ENCODE data around the gene ZSCAN30.
"Not testable (repeated sequence)": the region's sequence is repeated elsewhere in the genome, so short reads cannot be mapped to it uniquely, and the experiment has no call there.

DNA sequence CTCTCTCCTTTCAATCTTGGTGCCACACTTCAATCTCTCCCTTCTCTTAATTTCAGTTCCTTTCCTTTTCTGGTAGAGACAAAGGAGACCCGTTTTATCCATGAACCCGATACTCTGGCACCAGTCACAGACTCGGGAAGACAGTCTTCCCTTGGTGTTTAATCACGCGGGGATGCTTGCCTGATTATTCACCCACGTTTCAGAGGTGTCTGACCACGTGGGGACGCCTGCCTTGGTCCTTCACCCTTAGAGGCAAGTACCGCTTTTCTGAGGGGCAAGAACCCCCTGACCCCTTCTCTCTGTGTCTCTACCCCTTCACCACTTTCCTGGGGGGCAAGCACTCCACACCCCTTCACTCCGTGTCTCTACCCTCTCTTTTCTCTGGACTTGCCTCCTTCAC is 73.4 kb downstream of the ZSCAN30 start:
- TF ChIP-seq POLR2A (IDR thresholded peaks at IDR 0.05; ENCODE audit: low read depth, low read length); POU2F2 (IDR thresholded peaks at IDR 0.05; ENCODE audit: low read depth, low read length); POLR2AphosphoS5 (IDR thresholded peaks at IDR 0.05; ENCODE audit: low read depth, low read length); TAF1 (IDR thresholded peaks at IDR 0.05; ENCODE audit: low read depth, low read length); SPI1 (IDR thresholded peaks at IDR 0.05; ENCODE audit: low read depth, low read length); PAX5 (IDR thresholded peaks at IDR 0.05; ENCODE audit: insufficient read depth, low read length, severe bottlenecking): not testable (repeated sequence)
